ENCODE results near the gene DHDDS.

DHDDS gene

DNA sequence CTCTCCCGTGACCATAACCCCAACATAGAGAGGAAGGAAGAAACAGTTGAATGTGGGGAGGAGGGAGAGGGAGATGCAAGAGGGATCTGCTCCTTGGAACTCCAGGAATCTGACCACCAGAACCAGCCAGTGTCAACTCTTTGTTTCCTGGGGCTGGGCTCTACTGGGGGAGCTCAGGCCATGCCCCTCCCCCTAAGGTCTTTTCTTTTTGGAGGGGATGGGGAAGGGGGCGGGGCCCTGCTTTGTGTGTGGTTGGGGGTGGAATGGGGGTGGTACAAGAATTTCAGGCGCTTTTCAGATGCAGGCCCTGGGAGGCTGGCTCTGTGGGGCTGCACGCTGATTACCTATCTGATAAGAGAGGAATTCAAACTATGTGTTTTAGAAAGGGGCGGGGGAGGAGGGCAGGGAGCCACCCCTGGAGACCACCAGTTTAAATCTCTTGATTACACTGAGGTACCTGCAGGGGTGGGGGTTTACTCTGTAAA is 13.2 kb upstream of the DHDDS start:
- no peak for DNase-seq

DNA sequence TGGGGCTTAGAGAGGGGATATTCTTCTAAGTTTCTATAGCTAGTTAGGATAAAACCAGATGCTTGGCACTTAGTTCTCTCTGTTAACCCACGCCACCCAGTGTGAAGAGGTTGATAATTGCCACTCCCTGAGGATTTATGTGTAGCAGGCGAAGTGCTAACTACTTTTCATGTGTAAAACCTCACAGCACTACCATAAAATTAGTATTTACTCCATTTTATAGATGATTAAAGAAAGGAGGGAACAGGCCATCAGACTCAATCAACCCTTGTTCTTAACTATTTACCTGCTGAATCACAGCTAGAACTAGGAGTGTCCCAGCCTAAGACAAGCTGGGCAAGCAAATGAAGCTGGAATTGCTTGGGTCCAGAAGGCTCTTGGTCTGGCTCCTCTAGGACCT is 12.6 kb upstream of the DHDDS start:
- no peak for DNase-seq

DNA sequence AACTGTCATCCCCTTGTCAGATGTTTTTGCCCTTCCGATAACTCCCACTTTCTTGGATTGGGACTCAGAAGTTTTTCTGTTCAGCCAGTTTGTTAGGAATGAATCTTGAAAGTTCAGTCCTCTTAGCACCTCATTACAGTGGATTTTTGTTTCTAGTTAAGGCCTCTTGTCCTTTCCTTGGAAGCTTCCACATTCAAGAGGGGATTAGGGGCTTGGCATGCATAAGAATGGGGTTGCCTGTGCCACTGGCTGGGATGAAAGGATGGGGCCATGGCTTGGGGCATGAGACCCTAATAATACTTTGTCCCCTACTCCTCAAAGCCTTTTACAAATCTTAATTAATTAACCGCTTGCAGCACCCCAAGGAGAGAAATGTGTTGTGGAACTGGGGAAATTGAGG is 2.4 kb upstream of the DHDDS start:
- DNase-seq = no peak

DNA sequence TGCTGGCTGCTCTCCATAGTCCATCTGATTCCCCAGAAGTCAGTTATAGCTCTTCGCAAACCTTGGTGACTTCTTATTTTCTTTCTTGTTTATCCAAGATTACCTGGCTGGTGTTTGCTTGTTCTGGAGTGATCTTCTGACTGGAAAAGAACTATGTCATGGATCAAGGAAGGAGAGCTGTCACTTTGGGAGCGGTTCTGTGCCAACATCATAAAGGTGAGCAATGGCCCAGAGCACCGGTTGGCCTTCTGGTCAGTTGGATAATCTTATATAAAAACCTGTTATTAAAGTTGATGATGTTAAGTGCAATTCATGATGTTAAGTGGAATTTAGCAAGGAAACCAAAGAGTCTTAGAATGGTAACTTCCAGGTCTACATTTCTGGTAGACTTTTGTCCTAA is 672 bp downstream of the DHDDS start:
- no peak for DNase-seq

DNA sequence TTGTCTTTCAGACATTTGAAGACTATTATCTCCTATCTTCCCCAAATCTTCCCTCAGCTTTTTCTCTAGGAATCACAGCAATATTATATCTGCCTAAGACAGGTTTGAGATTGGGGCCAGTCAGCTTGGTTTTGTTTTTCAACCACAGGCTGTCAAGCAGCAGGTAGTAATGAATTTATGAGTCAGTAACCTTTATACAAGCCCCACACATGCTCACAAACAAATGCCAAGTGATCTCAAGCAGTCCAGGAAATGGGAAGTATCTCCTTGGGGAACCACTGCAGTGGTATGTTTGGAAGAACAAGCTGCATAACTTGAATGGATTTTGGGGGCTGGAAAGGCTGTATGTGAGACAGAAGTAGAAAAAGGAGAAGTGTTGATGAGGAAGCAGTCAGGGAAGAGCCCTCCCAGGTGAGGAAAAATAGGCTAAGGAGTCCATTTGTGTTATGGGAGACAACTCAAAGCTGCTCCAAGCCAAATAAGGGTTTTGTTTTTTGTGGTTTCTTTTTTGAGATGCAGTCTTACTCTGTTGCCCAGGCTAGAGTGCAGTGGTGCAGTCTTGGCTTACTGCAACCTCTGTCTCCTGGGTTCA is 2.1 kb downstream of the DHDDS start:
- DNase-seq = no peak

DNA sequence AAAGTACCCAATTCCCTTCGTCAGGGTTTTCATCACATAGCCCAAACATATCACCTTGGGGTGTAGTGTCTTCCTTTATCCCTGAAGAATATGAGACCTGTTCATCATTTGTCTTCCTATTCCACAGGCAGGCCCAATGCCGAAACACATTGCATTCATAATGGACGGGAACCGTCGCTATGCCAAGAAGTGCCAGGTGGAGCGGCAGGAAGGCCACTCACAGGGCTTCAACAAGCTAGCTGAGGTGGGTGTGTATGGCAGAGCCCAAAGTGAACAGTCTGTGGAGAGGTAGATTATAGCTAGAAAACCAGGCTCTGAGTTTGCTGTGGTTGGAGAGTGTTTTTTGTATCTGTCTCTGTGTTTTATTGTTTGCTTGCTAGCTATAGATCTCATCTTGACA is 5.9 kb downstream of the DHDDS start:
- DNase-seq = no peak

DNA sequence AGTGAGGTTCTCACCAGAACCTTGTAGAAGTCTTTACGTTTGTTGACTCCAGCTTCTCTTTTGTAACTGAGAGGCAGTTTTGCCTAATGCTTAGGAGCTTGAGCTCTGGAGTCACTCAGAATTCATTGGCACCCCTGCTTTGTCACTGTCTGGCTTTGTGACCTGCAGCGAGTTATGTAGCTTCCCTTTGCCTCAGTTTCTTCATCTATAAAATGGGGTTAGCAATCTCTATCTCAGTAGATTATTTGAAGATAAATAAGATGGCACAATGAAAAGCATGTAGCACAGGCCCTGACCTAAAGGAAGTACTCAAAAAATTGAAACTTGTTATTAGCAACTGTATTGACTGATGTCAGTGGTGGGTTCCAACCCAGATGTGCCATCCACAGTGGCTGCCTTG is 8.1 kb downstream of the DHDDS start:
- DNase-seq = no peak

DNA sequence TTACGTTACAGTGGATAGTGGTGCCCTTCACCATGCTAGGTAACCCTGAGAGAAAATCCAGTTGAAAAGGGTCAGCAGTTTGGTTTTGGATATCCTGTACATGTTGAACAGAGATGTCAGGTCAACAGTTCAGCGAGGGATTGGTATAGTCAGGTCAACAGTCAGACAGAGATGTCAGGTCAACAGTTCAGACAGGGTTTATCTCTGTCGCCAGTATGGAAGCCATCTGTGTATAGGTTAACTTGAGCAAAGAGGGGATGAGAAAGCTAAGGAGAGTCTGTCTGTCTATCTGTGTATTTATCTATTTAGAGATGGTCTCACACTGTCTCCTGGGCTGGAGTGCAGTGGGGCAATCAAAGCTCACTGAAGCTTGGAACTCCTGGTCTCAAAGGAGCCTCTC is 17.7 kb downstream of the DHDDS start:
- DNase-seq = no peak

DNA sequence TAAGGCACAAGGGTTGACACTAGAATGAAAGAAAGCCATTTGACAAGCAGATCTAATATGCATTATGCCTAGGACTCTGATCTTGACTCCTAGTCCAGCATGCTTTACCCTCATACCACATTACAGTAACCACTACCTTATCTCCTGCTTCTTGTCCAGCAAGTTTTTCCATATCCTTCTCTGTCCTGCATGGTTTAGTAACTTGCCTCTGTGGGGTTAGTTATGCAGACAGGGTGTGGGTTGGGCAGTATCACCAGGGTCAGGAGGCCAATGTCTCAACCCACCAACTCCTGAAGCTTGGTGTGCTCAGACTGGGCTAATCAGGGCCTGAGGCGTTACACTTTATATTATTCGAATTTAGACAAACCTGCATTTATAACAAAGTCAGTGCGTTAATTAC is 18.8 kb downstream of the DHDDS start:
- DNase-seq = no peak

DNA sequence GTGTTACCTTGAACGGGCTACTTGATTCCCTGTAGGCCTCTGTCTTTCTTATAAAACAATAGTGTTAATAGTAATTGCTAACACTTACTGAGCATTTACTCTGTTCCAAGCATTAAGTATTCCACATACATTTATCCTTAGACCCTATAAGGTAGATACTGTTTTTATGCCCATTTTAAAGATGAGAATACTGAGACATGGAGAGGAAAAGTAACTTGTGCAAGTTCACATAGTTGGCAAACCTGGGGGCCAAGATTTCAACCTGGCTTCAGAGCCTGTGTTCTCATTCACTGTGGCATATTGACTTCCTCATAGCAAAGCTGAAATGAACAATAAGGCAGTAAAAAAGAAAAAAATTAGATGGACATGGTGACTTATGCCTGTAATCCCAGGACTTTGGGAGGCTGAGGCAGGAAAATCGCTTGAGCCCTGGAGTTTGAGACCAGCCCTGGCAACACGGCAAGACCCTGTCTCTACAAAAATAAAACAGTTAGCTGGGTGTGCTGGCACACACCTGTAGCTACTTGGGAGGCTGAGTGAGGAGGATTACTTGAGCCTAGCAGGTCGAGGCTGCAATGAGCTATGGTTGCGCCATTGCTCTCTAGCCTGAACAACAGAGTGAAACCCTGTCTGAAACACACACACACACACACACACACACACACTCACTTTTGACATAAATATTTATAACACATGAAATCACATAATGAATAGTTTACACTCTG is 20.5 kb downstream of the DHDDS start:
- DNase-seq = no peak

DNA sequence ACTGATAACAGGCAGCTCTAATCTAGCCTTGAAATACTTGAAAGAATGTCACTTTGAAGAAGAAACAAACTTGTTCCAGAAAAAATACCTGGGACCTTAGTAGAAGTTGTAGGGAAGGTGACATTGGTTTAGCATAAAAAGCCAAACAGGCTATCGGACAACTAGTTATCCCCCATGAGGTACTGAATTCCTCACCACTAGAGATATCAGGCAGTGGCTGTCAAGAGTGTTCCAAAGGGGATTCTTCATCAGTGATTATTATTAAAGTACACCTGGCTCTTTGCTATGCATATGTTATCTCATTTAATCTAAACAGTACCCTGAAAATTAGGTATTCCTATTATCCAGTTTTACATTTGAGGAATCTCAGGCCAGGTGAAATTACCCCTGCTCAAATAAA is 27.0 kb downstream of the DHDDS start:
- DNase-seq = no peak

DNA sequence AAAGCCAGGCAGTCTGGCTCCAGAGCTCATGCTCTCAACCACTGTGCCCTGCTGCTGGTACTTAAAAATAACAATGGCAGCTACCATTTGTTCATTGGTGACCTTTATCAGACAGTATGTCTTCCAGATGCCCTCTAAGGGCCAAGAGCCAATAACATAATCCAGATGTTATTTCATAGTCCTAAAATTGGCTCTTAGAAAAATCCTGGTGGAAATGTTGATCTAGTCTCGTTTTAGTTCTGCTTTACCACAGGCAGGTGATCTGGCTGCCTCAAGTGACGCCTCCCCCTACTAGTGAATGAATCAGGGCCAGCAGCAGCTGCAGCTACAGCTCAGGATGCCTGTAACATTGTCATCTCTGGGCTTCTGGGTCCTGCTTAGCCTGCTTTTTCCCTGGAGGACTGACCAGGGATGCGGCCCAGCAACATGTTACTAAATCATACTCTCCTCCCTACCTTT is 27.5 kb downstream of the DHDDS start:
- DNase-seq = no peak

DNA sequence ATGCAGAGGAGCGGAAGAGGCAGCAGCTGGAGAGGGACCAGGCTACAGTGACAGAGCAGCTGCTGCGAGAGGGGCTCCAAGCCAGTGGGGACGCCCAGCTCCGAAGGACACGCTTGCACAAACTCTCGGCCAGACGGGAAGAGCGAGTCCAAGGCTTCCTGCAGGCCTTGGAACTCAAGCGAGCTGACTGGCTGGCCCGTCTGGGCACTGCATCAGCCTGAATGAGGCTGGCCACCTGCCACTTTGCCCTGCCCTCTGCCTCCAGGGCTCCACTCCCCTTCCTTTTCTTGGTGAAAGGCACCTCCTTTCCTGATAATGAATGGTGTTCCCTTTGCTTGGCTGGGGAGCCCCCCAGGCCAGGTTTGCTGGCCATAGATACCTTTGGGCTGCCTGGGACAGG is 36.8 kb downstream of the DHDDS start:
- DNase-seq = no peak

DNA sequence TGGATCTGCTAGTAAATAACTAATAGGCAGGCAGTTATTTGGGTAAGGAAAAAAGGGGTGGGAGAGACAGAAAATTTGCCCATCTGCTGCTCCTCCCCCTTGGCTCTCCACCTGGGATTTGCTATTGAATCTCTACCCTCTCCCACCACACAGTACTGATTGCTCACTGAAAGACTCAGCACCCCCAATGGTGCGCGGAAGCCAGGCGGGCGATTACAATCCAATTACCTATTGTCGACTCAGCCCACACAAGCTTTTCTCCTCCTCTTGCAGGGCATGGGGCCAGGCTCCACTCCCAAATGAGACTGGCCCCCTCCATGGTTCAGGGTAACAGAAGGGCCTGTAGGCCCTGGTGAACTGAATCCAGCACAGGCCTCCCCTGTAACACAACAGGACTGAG is 37.4 kb downstream of the DHDDS start:
- DNase-seq = peak; percentile 58

DNA sequence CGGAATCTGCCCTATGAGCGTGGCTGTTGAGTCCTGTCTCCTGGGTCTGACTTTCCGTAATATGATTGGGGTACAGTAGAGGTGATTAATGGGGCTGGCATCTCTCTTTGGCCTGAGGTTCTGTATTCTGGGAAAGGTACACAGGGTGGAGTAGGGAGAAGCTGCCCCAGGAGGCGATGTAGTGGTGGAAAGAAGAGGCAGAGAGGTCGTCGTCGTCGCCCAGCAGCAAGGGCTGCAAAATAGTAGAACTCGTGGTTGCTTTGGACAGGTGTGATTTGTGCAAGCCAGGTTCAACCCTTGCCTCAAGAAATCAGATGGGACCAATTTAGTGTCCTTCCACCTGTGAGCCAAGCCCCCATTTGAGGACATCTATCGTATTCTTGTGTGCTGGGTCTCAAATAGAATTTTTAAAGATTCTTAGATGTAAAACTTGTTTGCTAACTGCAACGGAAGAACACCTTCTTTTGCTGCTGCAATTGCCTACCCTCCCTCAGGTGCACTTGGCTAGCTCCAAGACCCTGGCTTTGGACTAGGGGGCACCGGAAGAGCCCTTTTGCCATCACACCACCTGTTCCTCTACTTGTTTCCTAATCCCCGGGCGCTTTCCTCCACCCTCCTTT is 38.9 kb downstream of the DHDDS start:
- no peak for DNase-seq

DNA sequence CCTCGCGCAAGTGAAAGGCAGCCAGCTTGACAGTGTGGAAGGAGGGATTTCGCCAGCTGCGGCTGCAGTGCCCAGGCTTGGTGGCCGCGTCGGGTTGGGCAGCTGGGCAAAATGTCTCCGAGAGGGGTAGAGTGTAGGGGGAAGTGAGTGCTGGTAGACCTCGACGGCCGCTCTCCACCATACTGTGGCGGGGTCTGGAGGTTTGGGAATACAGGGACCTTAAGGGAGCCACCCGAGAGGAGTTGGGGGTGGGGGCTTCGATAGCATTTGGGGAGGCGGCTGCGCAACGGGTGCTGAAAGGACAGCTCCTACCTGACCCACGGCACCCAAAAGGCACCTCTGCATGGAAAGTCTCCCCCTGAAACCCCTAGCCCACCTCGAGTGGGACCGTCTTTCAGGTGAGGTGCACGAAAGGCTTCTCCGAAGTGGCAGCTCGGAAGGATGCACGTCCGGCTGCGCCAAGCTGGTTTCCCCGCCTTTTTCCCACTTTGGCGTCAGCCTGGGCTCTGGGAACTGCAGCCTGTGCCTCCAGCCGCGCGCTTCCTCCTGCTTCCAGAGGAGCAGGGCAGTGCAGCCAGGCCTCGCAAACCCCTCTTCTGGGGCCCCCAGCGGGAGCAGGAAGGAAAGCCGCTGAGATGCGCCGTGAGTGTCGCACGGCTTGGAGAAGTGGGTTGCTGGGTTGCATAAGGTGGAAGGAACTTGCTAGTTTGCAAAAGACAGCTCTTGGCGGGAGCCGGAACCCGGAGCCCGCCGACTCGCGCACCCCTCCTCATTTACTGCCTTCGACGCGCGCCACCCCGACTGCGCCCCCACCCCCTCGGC is 39.6 kb downstream of the DHDDS start:
- DNase-seq = peak; percentile 50

DNA sequence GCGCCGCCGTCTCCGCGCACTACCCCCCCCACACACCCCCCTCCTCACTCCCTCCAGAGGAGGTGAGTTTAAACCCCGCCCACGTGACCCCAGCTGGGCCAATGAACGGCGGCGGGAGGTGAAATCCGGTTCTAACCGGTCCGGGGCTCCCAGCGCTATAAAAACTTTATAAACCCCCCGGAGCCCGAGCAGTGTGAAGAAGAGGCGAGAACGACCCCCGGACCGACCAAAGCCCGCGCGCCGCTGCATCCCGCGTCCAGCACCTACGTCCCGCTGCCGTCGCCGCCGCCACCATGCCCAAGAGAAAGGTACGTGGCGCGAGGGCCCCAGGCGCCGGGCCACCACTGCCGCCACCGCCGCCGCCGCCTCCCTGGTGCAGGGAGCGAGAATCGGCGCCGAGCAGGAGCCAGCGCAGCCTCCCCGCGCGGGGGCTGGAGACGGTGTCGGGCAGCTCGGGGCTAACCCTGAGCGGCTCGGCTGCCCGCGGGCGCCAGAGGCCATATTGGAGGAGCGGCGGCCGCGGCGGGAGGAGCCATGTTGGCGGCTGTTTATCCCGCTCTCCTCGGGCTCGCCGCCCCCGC is 40.3 kb downstream of the DHDDS start, which contains the start of gene HMGN2:
HMGN2 (plus strand) TSS at position 121 of the 581 bp plus-strand sequence; CDS start at position 294, 173 bp downstream.
- peak; percentile 96 for DNase-seq

DNA sequence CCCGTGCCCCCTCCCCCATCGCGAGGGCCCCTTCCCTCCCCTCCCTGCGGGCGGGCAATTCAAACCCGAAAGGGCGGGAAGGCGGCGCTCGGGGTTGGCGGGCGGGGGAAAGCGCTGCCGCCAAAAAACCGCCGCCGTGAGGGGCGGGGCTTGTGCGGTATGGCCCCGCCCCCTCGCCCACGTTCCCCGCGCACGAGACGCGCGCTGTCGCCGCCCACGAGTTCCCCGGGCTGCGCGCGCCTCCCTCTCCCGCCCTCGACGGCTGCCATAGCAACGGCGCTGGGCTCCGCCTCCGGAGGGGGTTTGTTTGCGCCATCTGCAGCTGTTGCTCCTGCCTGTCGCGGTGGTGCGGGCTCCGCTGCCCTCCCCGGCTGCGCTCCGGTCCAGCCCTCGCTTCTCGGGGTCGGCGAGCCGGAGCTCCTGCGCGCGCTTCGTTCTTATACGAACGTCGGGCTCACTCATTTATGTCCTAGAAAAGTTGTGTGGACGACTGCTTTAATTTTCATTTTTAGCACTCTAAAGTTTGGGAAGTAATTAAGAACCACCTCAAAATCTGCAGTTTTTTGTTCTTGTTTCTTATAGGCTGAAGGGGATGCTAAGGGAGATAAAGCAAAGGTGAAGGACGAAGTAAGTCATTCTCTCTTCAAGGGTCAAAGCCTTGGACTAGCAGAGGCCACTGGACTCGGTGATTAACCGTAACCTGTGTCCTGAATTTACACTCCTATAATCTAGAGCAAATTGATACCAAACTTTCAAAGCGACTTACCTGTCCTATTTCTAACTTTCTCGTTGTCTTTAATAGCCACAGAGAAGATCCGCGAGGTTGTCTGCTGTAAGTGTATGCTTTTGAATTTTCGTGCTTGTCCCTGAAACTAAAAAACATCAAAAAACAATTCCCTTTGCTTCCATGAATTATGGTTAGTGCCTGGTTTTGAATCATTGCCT is 41.1 kb downstream of the DHDDS start:
- DNase-seq = peak; percentile 96

DNA sequence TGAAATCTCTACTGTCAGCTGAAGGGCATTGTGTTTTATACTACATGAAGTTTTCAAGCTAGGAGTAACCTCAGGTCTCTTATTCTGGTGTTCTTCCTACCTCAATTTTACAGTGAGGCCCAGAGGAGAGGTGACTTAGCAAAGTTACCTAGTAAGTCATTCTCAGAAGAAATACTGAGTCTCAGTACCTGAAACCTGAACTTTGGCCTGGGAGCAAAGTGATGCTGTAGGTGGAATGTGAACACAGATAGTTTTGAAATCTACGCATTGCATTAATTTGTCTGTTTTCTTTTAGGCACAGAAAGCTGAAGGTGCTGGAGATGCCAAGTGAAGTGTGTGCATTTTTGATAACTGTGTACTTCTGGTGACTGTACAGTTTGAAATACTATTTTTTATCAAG is 42.7 kb downstream of the DHDDS start:
- DNase-seq = no peak

DNA sequence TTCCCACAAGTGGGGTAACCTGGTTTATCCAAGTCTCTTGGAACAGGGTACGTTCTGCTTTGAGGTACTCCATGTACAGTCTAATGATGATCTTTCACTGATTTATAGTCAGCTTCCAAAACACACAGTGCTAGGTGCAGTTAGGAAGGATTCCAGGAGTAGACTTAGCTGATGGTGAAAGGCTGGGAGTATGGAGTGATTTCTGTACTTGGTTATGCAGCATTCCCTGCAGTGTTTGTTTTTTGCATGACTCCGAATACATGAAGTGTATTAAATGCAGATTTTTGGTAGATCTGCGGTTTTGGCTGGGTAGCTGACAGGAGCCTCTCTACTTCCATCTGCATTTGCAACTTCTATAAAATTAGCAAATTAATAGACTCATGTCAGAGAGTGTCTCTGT is 43.9 kb downstream of the DHDDS start:
- no peak for DNase-seq

DNA sequence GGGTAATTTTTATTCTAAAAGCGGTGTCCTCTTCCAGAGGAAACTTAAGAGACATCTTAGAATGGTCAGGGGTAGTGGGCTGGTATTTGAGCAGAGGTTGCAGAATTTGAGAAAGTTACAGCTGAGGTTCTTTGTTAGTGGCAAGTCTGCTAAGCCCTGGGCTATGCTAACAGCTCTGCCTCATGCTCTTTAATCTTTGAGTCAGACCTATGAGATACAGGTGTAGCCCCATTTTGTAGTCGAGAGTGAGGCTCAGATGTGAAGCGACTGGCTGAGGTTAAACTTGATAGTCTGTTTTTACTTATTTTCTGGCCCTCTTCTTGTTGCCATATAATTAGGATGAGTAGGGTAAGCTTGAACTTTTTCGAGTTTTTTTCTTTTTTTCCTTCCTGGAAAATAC is 44.8 kb downstream of the DHDDS start:
- DNase-seq = no peak

All from NCI-H345 (cell line).